ENCODE measurements around the gene SLC39A13. TPM values are rescaled to one million over a fixed set of nuclear protein-coding genes. Genes with fewer than 3 reads are reported as not detected.

The SLC39A13 gene
- total RNA-seq, 1 experiment from 2014 or later, result 27.1 TPM

GRCh38 chr11:47375546-47376085, 32.8 kb upstream of the SLC39A13 start:
- no peak for DNase-seq
- BruUV-seq (replicated peaks), result no TSS peak
- no peak overlapping the region for H3K4me3 ChIP-seq (ENCODE audit: low read depth, low read length)
- no peaks in the 10 kb centered on the region for H3K9me3 ChIP-seq
- TF ChIP-seq, protein P1, sequence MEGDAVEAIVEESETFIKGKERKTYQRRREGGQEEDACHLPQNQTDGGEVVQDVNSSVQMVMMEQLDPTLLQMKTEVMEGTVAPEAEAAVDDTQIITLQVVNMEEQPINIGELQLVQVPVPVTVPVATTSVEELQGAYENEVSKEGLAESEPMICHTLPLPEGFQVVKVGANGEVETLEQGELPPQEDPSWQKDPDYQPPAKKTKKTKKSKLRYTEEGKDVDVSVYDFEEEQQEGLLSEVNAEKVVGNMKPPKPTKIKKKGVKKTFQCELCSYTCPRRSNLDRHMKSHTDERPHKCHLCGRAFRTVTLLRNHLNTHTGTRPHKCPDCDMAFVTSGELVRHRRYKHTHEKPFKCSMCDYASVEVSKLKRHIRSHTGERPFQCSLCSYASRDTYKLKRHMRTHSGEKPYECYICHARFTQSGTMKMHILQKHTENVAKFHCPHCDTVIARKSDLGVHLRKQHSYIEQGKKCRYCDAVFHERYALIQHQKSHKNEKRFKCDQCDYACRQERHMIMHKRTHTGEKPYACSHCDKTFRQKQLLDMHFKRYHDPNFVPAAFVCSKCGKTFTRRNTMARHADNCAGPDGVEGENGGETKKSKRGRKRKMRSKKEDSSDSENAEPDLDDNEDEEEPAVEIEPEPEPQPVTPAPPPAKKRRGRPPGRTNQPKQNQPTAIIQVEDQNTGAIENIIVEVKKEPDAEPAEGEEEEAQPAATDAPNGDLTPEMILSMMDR (IDR thresholded peaks at IDR 0.05; ENCODE audit: insufficient read depth in 1 of 2, low read depth in 1 of 2, low read length in 1 of 2, severe bottlenecking in 1 of 2, unreplicated experiment in 1 of 2), result no peak
- no peaks in the 10 kb centered on the region for H3K36me3 ChIP-seq (ENCODE audit: control insufficient read depth, insufficient read depth, low read length)
- Mint-ChIP-seq H3K4me3 (ENCODE audit: unreplicated experiment) (no peak overlapping the region), H3K9me3 (ENCODE audit: unreplicated experiment) (no peaks in the 10 kb centered on the region), H3K27ac (ENCODE audit: unreplicated experiment) (no peak overlapping the region), H3K4me1 (ENCODE audit: low read depth, unreplicated experiment) (peaks cover 7% of the 10 kb centered on the region), H3K27me3 (ENCODE audit: insufficient read depth, unreplicated experiment) (no peaks in the 10 kb centered on the region), H3K36me3 (ENCODE audit: insufficient read depth, unreplicated experiment) (no peaks in the 10 kb centered on the region)
- H3K27me3 ChIP-seq (replicated peaks; ENCODE audit: control insufficient read depth, insufficient read depth, low read length), result no peaks in the 10 kb centered on the region
- intact Hi-C loops (cut with micrococcal nuclease; ENCODE audit: unreplicated experiment), result loop anchor here (10.0 kb wide), 1 partner anchor 479 kb away; no protein-coding TSS in a partner anchor
- ChIA-PET CTCF (no interaction called here), POLR2A (no interaction called here)
- H3K4me1 ChIP-seq, result peaks cover 4% of the 10 kb centered on the region; the same call in 1 of the 2 replicates

- no peak overlapping the region for H3K4me3 ChIP-seq (ENCODE audit: low read depth, low read length)
- H3K27ac Mint-ChIP-seq (ENCODE audit: unreplicated experiment), result no peak overlapping the region
- no peaks in the 10 kb centered on the region for H3K27me3 ChIP-seq (replicated peaks; ENCODE audit: control insufficient read depth, insufficient read depth, low read length)
- H3K9me3 ChIP-seq, result no peaks in the 10 kb centered on the region
- TF ChIP-seq, protein P1 (IDR thresholded peaks at IDR 0.05; ENCODE audit: insufficient read depth in 1 of 2, low read depth in 1 of 2, low read length in 1 of 2, severe bottlenecking in 1 of 2, unreplicated experiment in 1 of 2), result no peak
- H3K36me3 Mint-ChIP-seq (ENCODE audit: insufficient read depth, unreplicated experiment), result no peaks in the 10 kb centered on the region
- intact Hi-C loops (cut with micrococcal nuclease; ENCODE audit: unreplicated experiment), result loop anchor here (10.0 kb wide), 1 partner anchor 479 kb away; no protein-coding TSS in a partner anchor
- no TSS peak for BruUV-seq (replicated peaks)
- no peak for DNase-seq
- H3K27me3 Mint-ChIP-seq (ENCODE audit: insufficient read depth, unreplicated experiment), result no peaks in the 10 kb centered on the region
- POLR2A ChIA-PET, result no interaction called here
- H3K4me3 Mint-ChIP-seq (ENCODE audit: unreplicated experiment), result no peak overlapping the region
- CTCF ChIA-PET, result interaction anchor here (0.6 kb wide), 1 partner anchor 79 kb away, joined by 3 read pairs; no protein-coding TSS in a partner anchor
- no peaks in the 10 kb centered on the region for H3K36me3 ChIP-seq (ENCODE audit: control insufficient read depth, insufficient read depth, low read length)
- no peaks in the 10 kb centered on the region for H3K9me3 Mint-ChIP-seq (ENCODE audit: unreplicated experiment)
- peaks cover 4% of the 10 kb centered on the region; the same call in 1 of the 2 replicates for H3K4me1 ChIP-seq
- H3K4me1 Mint-ChIP-seq (ENCODE audit: low read depth, unreplicated experiment), result peaks cover 7% of the 10 kb centered on the region
Measured at GRCh38 chr11:47376107-47376524, 32.3 kb upstream of the SLC39A13 start.

DNA sequence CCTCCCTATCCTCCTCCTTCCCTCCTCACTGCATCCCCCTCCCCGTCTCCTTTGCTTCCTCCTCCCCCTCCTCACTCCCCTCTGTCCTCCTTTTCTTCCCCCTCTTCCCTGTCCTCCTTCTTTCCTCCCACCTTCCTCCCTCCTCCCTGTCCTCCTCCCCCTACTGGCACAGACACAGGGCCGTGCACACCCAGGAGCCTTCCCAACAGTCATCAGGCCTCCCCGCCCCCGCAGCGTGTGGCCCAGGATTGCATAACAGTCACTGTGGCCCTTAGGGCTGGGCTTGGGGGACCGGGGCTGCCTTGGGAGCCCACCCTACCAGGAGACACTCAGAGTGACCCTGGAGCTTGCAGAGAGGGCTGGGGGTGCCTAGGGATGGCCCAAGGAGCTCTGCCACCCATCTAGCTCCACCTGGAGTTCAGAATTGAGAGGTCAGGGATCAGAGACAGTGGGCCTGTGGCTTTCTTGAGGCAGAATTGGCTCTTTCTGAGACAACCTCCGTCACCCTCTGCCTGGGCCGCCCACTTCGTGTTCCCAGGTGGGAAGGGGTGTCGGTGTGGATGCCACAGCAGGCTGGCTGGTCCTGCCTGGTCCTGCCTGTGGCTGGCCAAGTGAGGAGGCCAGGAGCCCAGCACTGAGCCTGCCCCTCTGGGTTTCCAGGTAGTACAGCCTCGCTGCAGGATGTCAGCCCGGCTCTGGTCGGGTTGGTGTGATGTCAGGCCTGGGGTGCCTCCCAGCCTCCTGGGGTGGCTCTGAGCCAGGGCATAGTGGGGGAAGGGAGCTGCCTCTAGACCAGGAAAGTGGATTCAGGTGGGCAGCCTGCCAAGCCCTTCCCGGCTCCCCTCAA, 31.6 kb upstream of the SLC39A13 start:
- Mint-ChIP-seq H3K4me1 (ENCODE audit: low read depth, unreplicated experiment) (peaks cover 7% of the 10 kb centered on the region), H3K27ac (ENCODE audit: unreplicated experiment) (no peak overlapping the region), H3K27me3 (ENCODE audit: insufficient read depth, unreplicated experiment) (no peaks in the 10 kb centered on the region), H3K36me3 (ENCODE audit: insufficient read depth, unreplicated experiment) (no peaks in the 10 kb centered on the region), H3K4me3 (ENCODE audit: unreplicated experiment) (no peak overlapping the region), H3K9me3 (ENCODE audit: unreplicated experiment) (no peaks in the 10 kb centered on the region)
- no TSS peak for BruUV-seq (replicated peaks)
- H3K4me3 ChIP-seq (ENCODE audit: low read depth, low read length), result no peak overlapping the region
- ChIA-PET POLR2A (no interaction called here), CTCF (interaction anchor here (0.6 kb wide), 1 partner anchor 78 kb away, joined by 3 read pairs; no protein-coding TSS in a partner anchor)
- no peak for DNase-seq
- peaks cover 4% of the 10 kb centered on the region; the same call in 1 of the 2 replicates for H3K4me1 ChIP-seq
- H3K27me3 ChIP-seq (replicated peaks; ENCODE audit: control insufficient read depth, insufficient read depth, low read length), result no peaks in the 10 kb centered on the region
- H3K9me3 ChIP-seq, result no peaks in the 10 kb centered on the region
- intact Hi-C loops (cut with micrococcal nuclease; ENCODE audit: unreplicated experiment), result loop anchor here (10.0 kb wide), 1 partner anchor 478 kb away; no protein-coding TSS in a partner anchor
- TF ChIP-seq, protein P1 (IDR thresholded peaks at IDR 0.05; ENCODE audit: insufficient read depth in 1 of 2, low read depth in 1 of 2, low read length in 1 of 2, severe bottlenecking in 1 of 2, unreplicated experiment in 1 of 2), result no peak
- no peaks in the 10 kb centered on the region for H3K36me3 ChIP-seq (ENCODE audit: control insufficient read depth, insufficient read depth, low read length)

Measured in Caco-2 (cell line).